HCT116 (cell line): ENCODE data around the gene RIPOR3. TPM values are rescaled to one million over a fixed set of nuclear protein-coding genes. Genes with fewer than 3 reads are reported as not detected.

Experiments used
- ATAC-seq: fragments of 200-7000 bp; cut with Tn5 transposase; 2 replicates; pipeline ENCODE4 v1.9.1; 2020; ENCODE audit warnings: mild to moderate bottlenecking, moderate library complexity
- BruUV-seq: library from RNA; stranded (reverse); fragments of 400-500 nt; replicated peaks from 2 replicates; lab custom pipeline; 2021; lab: Mats Ljungman, UMichigan
- CTCF ChIA-PET: fragments of 300-600 bp; sonication (Branson Sonifier 250); formaldehyde crosslinking; loops from one replicate; lab custom pipeline; 2021; ENCODE audit warnings: antibody characterized with exemption; lab: Charles Lee
- POLR2A ChIA-PET: fragments of 300-600, 350-600 bp; sonication (Branson Sonifier 250); formaldehyde crosslinking; loops from one replicate; lab custom pipeline; 2021; ENCODE audit warnings: antibody characterized with exemption; lab: Charles Lee
- RAD21 ChIA-PET, 2 experiments: fragments of 300-600 bp; sonication (Branson Sonifier 250); formaldehyde crosslinking; loops; one replicate each; lab custom pipeline; 2023; ENCODE audit warnings: low total read pairs in 2 of 2; ENCODE audit not compliant: uncharacterized antibody in 2 of 2, unreplicated experiment in 2 of 2, low non-redundant PET in 1 of 2; lab: Charles Lee
- DNase-seq: peaks from one replicate; pipeline ENCODE4 v3.0.0-alpha.2; 2010; ENCODE audit warnings: low read depth, low spot score
- H2AFZ ChIP-seq: fragments of 200-600 bp; shearing (Covaris generic), sonication (generic); 2 replicates; pipeline ENCODE4 v1.6.1; 2017; ENCODE audit warnings: low read depth, mixed run types, mixed read lengths, antibody characterized with exemption, low read length; ENCODE audit not compliant: poor library complexity, severe bottlenecking
- H3K27ac ChIP-seq: 2 replicates; pipeline ENCODE4 v1.5.1; 2012; ENCODE audit warnings: low read depth, low read length
- H3K27me3 ChIP-seq: fragments of 200-600 bp; sonication (generic); 2 replicates; pipeline ENCODE4 v1.6.1; 2016; ENCODE audit warnings: mixed run types, low read length, mixed read lengths; ENCODE audit not compliant: insufficient read depth
- H3K36me3 ChIP-seq, 2 experiments: fragments of 200-500 bp in 1 of 2; fragments of 200-600 bp in 1 of 2; sonication (Bioruptor generic) in 1 of 2; sonication (generic) in 1 of 2; 2 replicates each; pipeline versions ENCODE4 v1.5.1 to v1.6.1; 2014 to 2016; ENCODE audit warnings: low read length in 2 of 2, inconsistent platforms in 1 of 2, mixed read lengths in 1 of 2, mixed run types in 1 of 2; ENCODE audit not compliant: insufficient read depth in 2 of 2, control insufficient read depth in 1 of 2
- H3K4me1 ChIP-seq, 2 experiments: fragments of 200-600 bp in 1 of 2; sonication (generic) in 1 of 2; 2 replicates each; pipeline versions ENCODE4 v1.5.1 to v1.6.1; 2012 to 2017; ENCODE audit warnings: low read length in 2 of 2, inconsistent platforms in 1 of 2, mild to moderate bottlenecking in 1 of 2, mixed read lengths in 1 of 2, mixed run types in 1 of 2, moderate library complexity in 1 of 2; ENCODE audit not compliant: insufficient read depth in 2 of 2, control insufficient read depth in 1 of 2
- H3K4me2 ChIP-seq: fragments of 200-600 bp; sonication (generic); 2 replicates; pipeline ENCODE4 v1.6.1; 2017; ENCODE audit warnings: mixed run types, low read length, mixed read lengths
- H3K4me3 ChIP-seq, 2 experiments: fragments of 200-600 bp in 1 of 2; sonication (generic) in 1 of 2; replicated peaks in 1 of 2; 2 replicates each; pipeline ENCODE4 v1.5.1; 2011 to 2016; ENCODE audit warnings: low read length in 2 of 2, control low read depth in 1 of 2, low read depth in 1 of 2, mild to moderate bottlenecking in 1 of 2, mixed read lengths in 1 of 2, mixed run types in 1 of 2
- H3K79me2 ChIP-seq: fragments of 200-600 bp; sonication (generic); 2 replicates; pipeline ENCODE4 v1.6.1; 2017; ENCODE audit warnings: mild to moderate bottlenecking, mixed run types, low read length, moderate library complexity, mixed read lengths; ENCODE audit not compliant: insufficient read depth
- H3K9ac ChIP-seq: fragments of 200-600 bp; sonication (generic); 2 replicates; pipeline ENCODE4 v1.6.1; 2016; ENCODE audit warnings: low read length, mixed read lengths
- H3K9me2 ChIP-seq: fragments of 200-600 bp; sonication (generic), shearing (Covaris generic); 2 replicates; pipeline ENCODE4 v1.6.1; 2017; ENCODE audit warnings: mixed run types, mild to moderate bottlenecking, moderate library complexity; ENCODE audit not compliant: insufficient read depth
- H3K9me3 ChIP-seq, 2 experiments: fragments of 200-500 bp in 1 of 2; fragments of 200-600 bp in 1 of 2; sonication (Bioruptor generic) in 1 of 2; sonication (generic) in 1 of 2; 2 replicates each; pipeline ENCODE4 v1.6.1; 2014 to 2017; ENCODE audit warnings: low read length in 2 of 2, mixed read lengths in 2 of 2, inconsistent platforms in 1 of 2, low read depth in 1 of 2, mild to moderate bottlenecking in 1 of 2, mixed run types in 1 of 2, moderate library complexity in 1 of 2; ENCODE audit not compliant: control insufficient read depth in 1 of 2, insufficient read depth in 1 of 2
- H4K20me1 ChIP-seq: fragments of 200-600 bp; sonication (generic), shearing (Covaris generic); 2 replicates; pipeline ENCODE4 v1.6.1; 2017; ENCODE audit warnings: mixed run types, mild to moderate bottlenecking, moderate library complexity; ENCODE audit not compliant: insufficient read depth
- CBX3 ChIP-seq: IDR thresholded peaks from 2 replicates; pipeline ENCODE4 v1.6.1; 2012; ENCODE audit warnings: low read depth
- CTCF ChIP-seq, 3 experiments: fragments of 200-600 bp in 1 of 3; sonication (generic) in 1 of 3; IDR thresholded peaks in 2 of 3; conservative IDR thresholded peaks in 1 of 3; 2 replicates each; pipeline ENCODE4 v1.5.1; 2012 to 2017; ENCODE audit warnings: low read depth in 2 of 3, low read length in 2 of 3, antibody characterized with exemption in 1 of 3, borderline replicate concordance in 1 of 3, control low read depth in 1 of 3, mild to moderate bottlenecking in 1 of 3, mixed read lengths in 1 of 3, mixed run types in 1 of 3, moderate library complexity in 1 of 3; ENCODE audit not compliant: insufficient read depth in 1 of 3
- EZH2 ChIP-seq: fragments of 200-600 bp; sonication (generic); IDR thresholded peaks from 2 replicates; pipeline ENCODE4 v1.6.1; 2017; ENCODE audit warnings: antibody characterized with exemption, mixed run types
- EZH2phosphoT487 ChIP-seq: fragments of 200-600 bp; IDR thresholded peaks from 2 replicates; pipeline ENCODE4 v1.6.1; 2018; ENCODE audit warnings: antibody characterized with exemption, borderline replicate concordance
- FOSL1 ChIP-seq: IDR thresholded peaks from 2 replicates; pipeline ENCODE4 v1.6.1; 2012; ENCODE audit warnings: low read depth
- POLR2A ChIP-seq: IDR thresholded peaks from 2 replicates; pipeline ENCODE4 v1.7.0; 2011; ENCODE audit warnings: borderline replicate concordance; ENCODE audit not compliant: insufficient read depth, insufficient read length; ENCODE audit errors: extremely low read depth
- RAD21 ChIP-seq: IDR thresholded peaks from 2 replicates; pipeline ENCODE4 v1.6.1; 2012; ENCODE audit warnings: low read depth, mild to moderate bottlenecking
- SIN3A ChIP-seq: IDR thresholded peaks from 2 replicates; pipeline ENCODE4 v1.6.1; 2012; ENCODE audit warnings: low read depth
- ZBTB33 ChIP-seq: IDR thresholded peaks from 2 replicates; pipeline ENCODE4 v1.6.1; 2011; ENCODE audit warnings: mild to moderate bottlenecking, low read length, moderate library complexity; ENCODE audit not compliant: insufficient replicate concordance; ENCODE audit errors: extremely low read depth
- intact Hi-C: fragments of 100-400 bp; cut with micrococcal nuclease; formaldehyde crosslinking; loops from 2 replicates; pipeline ENCODE4 v1.10.0; 2022
- total RNA-seq: library from RNA; stranded (reverse); gene quantifications from one replicate; pipeline ENCODE4 v1.2.1, GENCODE V29; 2021; ENCODE audit not compliant: unreplicated experiment
- TF ChIP-seq, protein P1 (sequence below): IDR thresholded peaks from 2 replicates; pipeline ENCODE4 v1.6.1; 2012

RIPOR3 gene
- total RNA-seq, 1 experiment from 2014 or later, result 0.22 TPM

DNA sequence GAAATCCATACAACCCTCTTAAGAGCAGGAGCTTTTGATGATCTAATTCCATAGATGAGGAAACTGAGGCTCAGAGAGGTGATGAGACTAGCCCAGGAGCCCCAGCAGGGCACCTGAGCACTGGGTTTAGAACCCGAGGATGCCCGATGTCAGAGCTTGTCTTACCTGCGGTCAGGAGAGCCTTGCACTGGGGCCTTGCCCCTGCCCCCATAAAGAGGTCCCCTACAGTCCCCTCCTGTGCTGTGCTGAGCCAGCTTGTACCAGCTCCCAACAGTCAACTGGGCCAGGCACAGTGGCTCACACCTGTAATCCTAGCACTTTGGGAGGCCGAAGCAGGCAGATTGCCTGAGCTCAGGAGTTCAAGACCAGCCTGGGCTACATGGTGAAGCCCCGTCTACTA, 58.6 kb downstream of the RIPOR3 start:
- no peaks in the 10 kb centered on the region for H3K9me3 ChIP-seq
- ChIA-PET RAD21 (no interaction called here), POLR2A (no interaction called here)
- H3K4me2 ChIP-seq, result no peak overlapping the region
- no peak overlapping the region for H3K27ac ChIP-seq
- intact Hi-C loops, result no loop called here
- no peaks in the 10 kb centered on the region for H3K9me2 ChIP-seq
- H3K4me3 ChIP-seq, result no peak overlapping the region
- TF ChIP-seq ZBTB33, result no peak
- TF ChIP-seq CTCF (IDR thresholded peaks at IDR 0.05 in 2 of 3, conservative IDR thresholded peaks at IDR 0.05 in 1 of 3; ENCODE audit: borderline replicate concordance in 1 of 3, insufficient read depth in 1 of 3, low read depth in 2 of 3, low read length in 2 of 3), result no peak
- TF ChIP-seq EZH2, result no peak
- TF ChIP-seq, protein P1, sequence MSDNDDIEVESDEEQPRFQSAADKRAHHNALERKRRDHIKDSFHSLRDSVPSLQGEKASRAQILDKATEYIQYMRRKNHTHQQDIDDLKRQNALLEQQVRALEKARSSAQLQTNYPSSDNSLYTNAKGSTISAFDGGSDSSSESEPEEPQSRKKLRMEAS, result no peak
- TF ChIP-seq EZH2phosphoT487, result no peak
- TF ChIP-seq SIN3A, result no peak
- TF ChIP-seq RAD21, result no peak
- TF ChIP-seq FOSL1, result no peak
- TF ChIP-seq POLR2A, result no peak
- no peak for TF ChIP-seq CBX3
- TF ChIP-seq, all 23 proteins: peak for 0
- Histone ChIP-seq H3K4me1 (peaks cover 9 to 24% of the 10 kb centered on the region in 2 experiments), H3K9ac (no peak overlapping the region), H3K27me3 (no peaks in the 10 kb centered on the region), H3K36me3 (no peaks in the 10 kb centered on the region), H2AFZ (no peak overlapping the region), H4K20me1 (no peaks in the 10 kb centered on the region), H3K79me2 (no peaks in the 10 kb centered on the region)
- DNase-seq (no peak), ATAC-seq (no peak)
- BruUV-seq, result no TSS peak
- CTCF ChIA-PET, result interaction anchor here (0.6 to 1.8 kb wide), 5 partner anchors 31 to 1500 kb away, joined by 3 to 5 read pairs (median 3); no protein-coding TSS in a partner anchor
